Gastroesophageal sphincter (tissue), 3 donors: ENCODE results near the gene XDH.

Source experiments
- CTCF ChIP-seq, 4 experiments: fragments of 200-600 bp in 2 of 4; fragments of 450-650 bp in 2 of 4; sonication (generic) in 1 of 4; IDR thresholded peaks; one replicate each; pipeline ENCODE4 v1.5.1; 2017 to 2019; ENCODE audit warnings: antibody characterized with exemption in 4 of 4, mild to moderate bottlenecking in 2 of 4, moderate library complexity in 2 of 4
- EP300 ChIP-seq: sonication (generic); formaldehyde crosslinking; IDR thresholded peaks from one replicate; pipeline ENCODE4 v1.6.1; 2017; ENCODE audit warnings: antibody characterized with exemption, mild to moderate bottlenecking
- POLR2A ChIP-seq, 2 donors: fragments of 450-650 bp; IDR thresholded peaks; one replicate each; pipeline ENCODE4 v1.6.1; 2017; ENCODE audit warnings: antibody characterized with exemption in 2 of 2, mild to moderate bottlenecking in 2 of 2, moderate library complexity in 1 of 2
- POLR2AphosphoS5 ChIP-seq: sonication (generic); formaldehyde crosslinking; IDR thresholded peaks from one replicate; pipeline ENCODE4 v1.6.1; 2017; ENCODE audit warnings: antibody characterized with exemption

- TF ChIP-seq POLR2A (IDR thresholded peaks at IDR 0.05) (no peak), CTCF (IDR thresholded peaks at IDR 0.05) (no peak), EP300 (no peak), POLR2AphosphoS5 (no peak)
Observed at GRCh38 chr2:31347750-31348149, 66.8 kb downstream of the XDH start.
